Measurements from ENCODE around the gene RBPJL. TPM values are rescaled to one million over a fixed set of nuclear protein-coding genes. Genes with fewer than 3 reads are reported as not detected.

RBPJL gene
- total and polyA plus RNA-seq, 2 of the 13 experiments (the other 11 are each of a cell fraction or from before 2014, with no cell fraction given), result not detected

- intact Hi-C loops (cut with micrococcal nuclease; ENCODE audit: unreplicated experiment), result loop anchor here (5.0 kb wide), 1 partner anchor 155 kb away; no protein-coding TSS in a partner anchor
- POLR2A ChIA-PET, result no interaction called here
Observed at GRCh38 chr20:45292343-45292742, 14.3 kb upstream of the RBPJL start.

More at GRCh38 chr20:45292343-45292742, 14.3 kb upstream of the RBPJL start:
- ATAC-seq, result no peak
- no peak for DNase-seq (ENCODE audit: low spot score)
- BruUV-seq (replicated peaks), result no TSS peak
- no peak overlapping the region for H3K9ac ChIP-seq (ENCODE audit: insufficient read depth, low read depth, low read length)
- H3K27me3 ChIP-seq (ENCODE audit: control insufficient read depth in 1 of 2, insufficient read depth in 2 of 2, low read length in 2 of 2), result peaks cover 4 to 65% of the 10 kb centered on the region in 2 experiments; a peak in 4 of 5 replicates
- no peak overlapping the region for H3K27ac ChIP-seq (ENCODE audit: extremely low read length, insufficient read depth, low read length)
- TF ChIP-seq ZBTB8A (CRISPR knock-in tag; IDR thresholded peaks at IDR 0.05; ENCODE audit: borderline replicate concordance, low read depth), result no peak
- no peak for TF ChIP-seq ZUFSP (CRISPR knock-in tag; IDR thresholded peaks at IDR 0.05; ENCODE audit: borderline replicate concordance)
- TF ChIP-seq ZNF672 (CRISPR knock-in tag; IDR thresholded peaks at IDR 0.05), result no peak
- TF ChIP-seq HNF4G (IDR thresholded peaks at IDR 0.05; ENCODE audit: borderline replicate concordance, low read depth, low read length), result no peak
- TF ChIP-seq HNF4G (CRISPR knock-in tag; IDR thresholded peaks at IDR 0.05; ENCODE audit: borderline replicate concordance, low read depth), result no peak
- peak; percentile 84 for TF ChIP-seq ZNF629 (CRISPR knock-in tag; conservative IDR thresholded peaks at IDR 0.05)
- TF ChIP-seq ETS1 (CRISPR knock-in tag; IDR thresholded peaks at IDR 0.05), result no peak
- H3K4me1 ChIP-seq (ENCODE audit: insufficient read depth, low read length), result peaks cover 16% of the 10 kb centered on the region; the same call in 1 of the 2 replicates
- no peak overlapping the region for H2AFZ ChIP-seq (ENCODE audit: low read length)
- in situ Hi-C loops (cut with HindIII; ENCODE audit: extremely low pct_ligation_motif_present, low pct_unique_long_range_greater_than_20kb), result loop anchor here (10.0 kb wide), 1 partner anchor 278 kb away; no protein-coding TSS in a partner anchor
- CTCF ChIA-PET (ENCODE audit: low intra/inter-chr PET ratio, low total read pairs), result no interaction called here
- H3K9me3 ChIP-seq (ENCODE audit: low read length), result no peaks in the 10 kb centered on the region
- H3K4me3 ChIP-seq (replicated peaks in 1 of 3; ENCODE audit: insufficient read depth in 1 of 3, low read depth in 2 of 3, low read length in 3 of 3), result no peak overlapping the region
- no peaks in the 10 kb centered on the region for H4K20me1 ChIP-seq (ENCODE audit: insufficient read depth, low read length)
- no peak for FAIRE-seq
- no peaks in the 10 kb centered on the region for H3K79me2 ChIP-seq (ENCODE audit: insufficient read depth, low read length)
- 17% methylated on average over 2 of the region's 2 CpGs for WGBS (ENCODE audit: low lambda C conversion rate)
- no peaks in the 10 kb centered on the region for H3K36me3 ChIP-seq (replicated peaks in 1 of 2; ENCODE audit: control insufficient read depth in 1 of 2, insufficient read depth in 2 of 2, low read length in 2 of 2)
- H3K4me2 ChIP-seq (ENCODE audit: low read depth, low read length), result no peak overlapping the region

Data from HepG2 (cell line).